Stimulated activated CD8-positive, alpha-beta memory T cell treated with anti-CD3 and anti-CD28 coated beads, Interleukin-7, amount 100 ng/mL, for 48 hours (primary cell): ENCODE data around the gene KCNJ6.

Source experiments
- DNase-seq, 2 donors: peaks; one replicate each; pipeline ENCODE4 v3.0.0-alpha.2; 2020; ENCODE audit warnings: low read depth in 1 of 2; ENCODE audit errors: extremely low read depth in 1 of 2

KCNJ6 gene

GRCh38 chr21:37868446-37869295 is 47.6 kb downstream of the KCNJ6 start:
- no peak for DNase-seq

- DNase-seq, result no peak
Observed at GRCh38 chr21:37866027-37866426, 50.2 kb downstream of the KCNJ6 start.

GRCh38 chr21:37865156-37865555 is 51.1 kb downstream of the KCNJ6 start:
- DNase-seq, result no peak

- no peak for DNase-seq
Observed at GRCh38 chr21:37863842-37864241, 52.4 kb downstream of the KCNJ6 start.

- no peak for DNase-seq
Observed at GRCh38 chr21:37862536-37862935, 53.7 kb downstream of the KCNJ6 start.

- no peak for DNase-seq
Observed at GRCh38 chr21:37861561-37861960, 54.7 kb downstream of the KCNJ6 start.

GRCh38 chr21:37860416-37860815 is 55.8 kb downstream of the KCNJ6 start:
- no peak for DNase-seq

GRCh38 chr21:37855647-37856625 is 60.3 kb downstream of the KCNJ6 start:
- DNase-seq, result no peak

- DNase-seq, result no peak
Observed at GRCh38 chr21:37855271-37855646, 61.0 kb downstream of the KCNJ6 start.

- DNase-seq, result no peak
Observed at GRCh38 chr21:37849506-37850102, 66.7 kb downstream of the KCNJ6 start.

GRCh38 chr21:37848721-37849490 is 67.4 kb downstream of the KCNJ6 start:
- no peak for DNase-seq

GRCh38 chr21:37845535-37845934 is 70.7 kb downstream of the KCNJ6 start:
- DNase-seq, result no peak

- DNase-seq, result no peak
Observed at GRCh38 chr21:37843191-37843590, 73.1 kb downstream of the KCNJ6 start.

GRCh38 chr21:37842163-37842919 is 73.9 kb downstream of the KCNJ6 start:
- DNase-seq, result no peak

GRCh38 chr21:37837381-37837780 is 78.9 kb downstream of the KCNJ6 start:
- no peak for DNase-seq

GRCh38 chr21:37835481-37835880 is 80.8 kb downstream of the KCNJ6 start:
- DNase-seq, result no peak

GRCh38 chr21:37833301-37833700 is 83.0 kb downstream of the KCNJ6 start:
- DNase-seq, result no peak

- DNase-seq, result no peak
Observed at GRCh38 chr21:37829447-37829846, 86.8 kb downstream of the KCNJ6 start.

- DNase-seq, result no peak
Observed at GRCh38 chr21:37828991-37829390, 87.3 kb downstream of the KCNJ6 start.

GRCh38 chr21:37828556-37828955 is 87.7 kb downstream of the KCNJ6 start:
- no peak for DNase-seq
